Measurements from ENCODE around the gene PLXNB2.

The PLXNB2 gene

GRCh38 chr22:50301581-50301991 lies 5.9 kb downstream of the PLXNB2 start:
- peak overlapping the region; percentile 1 for H3K4me3 ChIP-seq (ENCODE audit: low read depth, low read length)
- no peak for DNase-seq (ENCODE audit: low read depth)

- no peak overlapping the region for H3K4me3 ChIP-seq (ENCODE audit: low read depth, low read length)
- DNase-seq (ENCODE audit: low read depth) = no peak
These were observed 6.7 kb downstream of the PLXNB2 start for GRCh38 chr22:50300620-50301257.

GRCh38 chr22:50299785-50300619 lies 7.4 kb downstream of the PLXNB2 start:
- peak overlapping the region; percentile 15 for H3K4me3 ChIP-seq (ENCODE audit: low read depth, low read length)
- no peak for DNase-seq (ENCODE audit: low read depth)

- no peak for DNase-seq (ENCODE audit: low read depth)
- H3K4me3 ChIP-seq (ENCODE audit: low read depth, low read length) = peak overlapping the region; percentile 7
These were observed 8.3 kb downstream of the PLXNB2 start for GRCh38 chr22:50298937-50299784.

GRCh38 chr22:50298266-50298637 lies 9.2 kb downstream of the PLXNB2 start:
- no peak overlapping the region for H3K4me3 ChIP-seq (ENCODE audit: low read depth, low read length)

GRCh38 chr22:50297510-50298265 lies 9.8 kb downstream of the PLXNB2 start:
- DNase-seq (ENCODE audit: low read depth) = no peak
- H3K4me3 ChIP-seq (ENCODE audit: low read depth, low read length) = no peak overlapping the region

More at GRCh38 chr22:50298266-50298637, 9.2 kb downstream of the PLXNB2 start:
- no peak for DNase-seq (ENCODE audit: low read depth)

GRCh38 chr22:50296658-50297490 lies 10.6 kb downstream of the PLXNB2 start:
- no peak overlapping the region for H3K4me3 ChIP-seq (ENCODE audit: low read depth, low read length)

GRCh38 chr22:50294319-50294656 lies 13.2 kb downstream of the PLXNB2 start:
- no peak overlapping the region for H3K4me3 ChIP-seq (ENCODE audit: low read depth, low read length)
- DNase-seq (ENCODE audit: low read depth) = no peak

More at GRCh38 chr22:50296658-50297490, 10.6 kb downstream of the PLXNB2 start:
- no peak for DNase-seq (ENCODE audit: low read depth)

GRCh38 chr22:50293441-50294318 lies 13.8 kb downstream of the PLXNB2 start:
- no peak for DNase-seq (ENCODE audit: low read depth)
- peak overlapping the region; percentile 31 for H3K4me3 ChIP-seq (ENCODE audit: low read depth, low read length)

- no peak for DNase-seq (ENCODE audit: low read depth)
- peak overlapping the region; percentile 31 for H3K4me3 ChIP-seq (ENCODE audit: low read depth, low read length)
These were observed 14.6 kb downstream of the PLXNB2 start for GRCh38 chr22:50292643-50293440.

GRCh38 chr22:50289942-50290630 lies 17.4 kb downstream of the PLXNB2 start:
- no peak for DNase-seq (ENCODE audit: low read depth)
- H3K4me3 ChIP-seq (ENCODE audit: low read depth, low read length) = no peak overlapping the region

- DNase-seq (ENCODE audit: low read depth) = no peak
- H3K4me3 ChIP-seq (ENCODE audit: low read depth, low read length) = no peak overlapping the region
These were observed 18.1 kb downstream of the PLXNB2 start for GRCh38 chr22:50289151-50289941.

- no peak overlapping the region for H3K4me3 ChIP-seq (ENCODE audit: low read depth, low read length)
- DNase-seq (ENCODE audit: low read depth) = no peak
These were observed 19.7 kb downstream of the PLXNB2 start for GRCh38 chr22:50287731-50288130.

- no peak overlapping the region for H3K4me3 ChIP-seq (ENCODE audit: low read depth, low read length)
- DNase-seq (ENCODE audit: low read depth) = no peak
These were observed 20.6 kb downstream of the PLXNB2 start for GRCh38 chr22:50286701-50287318.

GRCh38 chr22:50286275-50286674 lies 21.2 kb downstream of the PLXNB2 start:
- no peak for DNase-seq (ENCODE audit: low read depth)
- no peak overlapping the region for H3K4me3 ChIP-seq (ENCODE audit: low read depth, low read length)

Data from skeletal muscle cell (primary cell).